Esophagus muscularis mucosa (tissue), 4 donors: ENCODE results near the gene RAB11FIP4. TPM values are rescaled to one million over a fixed set of nuclear protein-coding genes. Genes with fewer than 3 reads are reported as not detected.

Experiments used
- DNase-seq: peaks from one replicate; pipeline ENCODE4 v3.0.0-alpha.2; 2017; ENCODE audit errors: extremely low spot score
- H3K27ac ChIP-seq, 4 donors: fragments of 200-600 bp; sonication (generic); replicated peaks in 1 of 4; 1 replicate in 3 of 4; 2 replicates in 1 of 4; pipeline ENCODE4 v1.5.1; 2016 to 2019; ENCODE audit warnings: mild to moderate bottlenecking in 1 of 4
- H3K27me3 ChIP-seq, 4 donors: fragments of 200-600 bp; sonication (generic); one replicate each; pipeline versions ENCODE4 v1.5.1 to v1.6.0; 2016 to 2019
- H3K36me3 ChIP-seq, 4 donors: fragments of 200-600 bp; sonication (generic); one replicate each; pipeline ENCODE4 v1.5.1; 2016 to 2019
- H3K4me1 ChIP-seq, 4 donors: fragments of 200-600 bp; sonication (generic); one replicate each; pipeline ENCODE4 v1.5.1; 2016 to 2019
- H3K4me3 ChIP-seq, 4 donors: fragments of 200-600 bp; sonication (generic); 1 replicate in 2 of 4; 2 replicates in 2 of 4; pipeline ENCODE4 v1.5.1; 2016 to 2019; ENCODE audit warnings: mild to moderate bottlenecking in 4 of 4, moderate library complexity in 1 of 4
- H3K9me3 ChIP-seq, 4 donors: fragments of 200-600 bp; sonication (generic); 1 replicate in 3 of 4; 2 replicates in 1 of 4; pipeline ENCODE4 v1.5.1; 2016 to 2019
- CTCF ChIP-seq, 3 experiments: fragments of 200-600 bp in 2 of 3; fragments of 450-650 bp in 1 of 3; sonication (generic) in 2 of 3; IDR thresholded peaks; one replicate each; pipeline ENCODE4 v1.5.1; 2017 to 2019; ENCODE audit warnings: antibody characterized with exemption in 3 of 3, mild to moderate bottlenecking in 2 of 3, moderate library complexity in 1 of 3
- EP300 ChIP-seq: sonication (generic); formaldehyde crosslinking; IDR thresholded peaks from one replicate; pipeline ENCODE4 v1.6.1; 2017; ENCODE audit warnings: antibody characterized with exemption
- POLR2A ChIP-seq: fragments of 450-650 bp; IDR thresholded peaks from one replicate; pipeline ENCODE4 v1.6.1; 2017; ENCODE audit warnings: antibody characterized with exemption, moderate library complexity, mild to moderate bottlenecking, low read depth
- POLR2AphosphoS5 ChIP-seq, 2 donors: sonication (generic); formaldehyde crosslinking; IDR thresholded peaks; one replicate each; pipeline ENCODE4 v1.6.1; 2017; ENCODE audit warnings: antibody characterized with exemption in 2 of 2
- WGBS: methylation state at CpG from one replicate; pipeline ENCODE4 v1.1.5; 2018; 5-methylcytosine and 5-hydroxymethylcytosine counted together
- intact Hi-C: fragments of 100-400 bp; cut with DNase I; formaldehyde crosslinking; loops from one replicate; pipeline ENCODE4 v1.15.1; 2023
- total RNA-seq, 4 donors: library from RNA; depleted of rRNA; stranded (reverse); fragments of >200 nt; gene quantifications; one replicate each; pipeline versions ENCODE4 v1.1.0 to v1.2.1, GENCODE V29; 2016

Gene RAB11FIP4
- total RNA-seq, 4 donors from 2014 or later, result 0.75 to 2.3 (median 1.7) TPM

- Histone ChIP-seq H3K4me3 (peak overlapping the region in 3 of 4 donors; percentile 7 to 38 (median 10)), H3K9me3 (no peaks in the 10 kb centered on the region), H3K27me3 (no peaks in the 10 kb centered on the region), H3K27ac (peak overlapping the region; percentile 79 to 87 (median 83)), H3K4me1 (peaks cover 73 to 96% (median 88%) of the 10 kb centered on the region in 4 donors), H3K36me3 (peaks cover 0 to 5% (median 2%) of the 10 kb centered on the region in 4 donors)
- peak; percentile 58 to 80 for TF ChIP-seq POLR2AphosphoS5 (IDR thresholded peaks at IDR 0.05)
- no peak for TF ChIP-seq CTCF (IDR thresholded peaks at IDR 0.05)
- peak; percentile 30 for TF ChIP-seq EP300
- no peak for TF ChIP-seq POLR2A
- 32% methylated on average over 12 of the region's 14 CpGs for WGBS
- peak; percentile 96 for DNase-seq
- intact Hi-C loops, result loop anchor here (5.0 kb wide), 1 partner anchor 126 kb away; no protein-coding TSS in a partner anchor
Measured at GRCh38 chr17:31570951-31571892, 179.7 kb downstream of the RAB11FIP4 start.

- Histone ChIP-seq H3K4me3 (no peak overlapping the region), H3K27ac (peak overlapping the region; percentile 79 to 87 (median 83)), H3K9me3 (no peaks in the 10 kb centered on the region), H3K4me1 (peaks cover 61 to 85% (median 77%) of the 10 kb centered on the region in 4 donors), H3K27me3 (no peaks in the 10 kb centered on the region), H3K36me3 (peaks cover 0 to 6% (median 2%) of the 10 kb centered on the region in 4 donors)
- intact Hi-C loops, result loop anchor here (5.0 kb wide), 1 partner anchor 125 kb away; no protein-coding TSS in a partner anchor
- TF ChIP-seq POLR2A (no peak), EP300 (no peak), CTCF (IDR thresholded peaks at IDR 0.05) (no peak)
- DNase-seq, result no peak
- WGBS, result 100% methylated on average over 1 of the region's 7 CpGs
Measured at GRCh38 chr17:31572341-31572740, 180.9 kb downstream of the RAB11FIP4 start.

- WGBS, result 91% methylated on average over 6 of the region's 6 CpGs
- Histone ChIP-seq H3K4me3 (no peak overlapping the region), H3K27me3 (no peaks in the 10 kb centered on the region), H3K36me3 (peaks cover 0 to 13% (median 8%) of the 10 kb centered on the region in 4 donors), H3K9me3 (no peaks in the 10 kb centered on the region), H3K27ac (peak overlapping the region; percentile 45 to 87 (median 80)), H3K4me1 (peaks cover 54 to 80% (median 70%) of the 10 kb centered on the region in 4 donors)
- no peak for DNase-seq
- intact Hi-C loops, result loop anchor here (5.0 kb wide), 1 partner anchor 124 kb away; no protein-coding TSS in a partner anchor
- TF ChIP-seq EP300, result no peak
- TF ChIP-seq POLR2AphosphoS5 (IDR thresholded peaks at IDR 0.05), result no peak
- TF ChIP-seq POLR2A, result no peak
- TF ChIP-seq CTCF (IDR thresholded peaks at IDR 0.05), result no peak
Measured at GRCh38 chr17:31573047-31573446, 181.6 kb downstream of the RAB11FIP4 start.

- Histone ChIP-seq H3K4me3 (no peak overlapping the region), H3K36me3 (peaks cover 0 to 17% (median 10%) of the 10 kb centered on the region in 4 donors), H3K9me3 (no peaks in the 10 kb centered on the region), H3K27ac (peak overlapping the region; percentile 45 to 87 (median 80)), H3K4me1 (peaks cover 48 to 78% (median 66%) of the 10 kb centered on the region in 4 donors), H3K27me3 (no peaks in the 10 kb centered on the region)
- no peak for DNase-seq
- TF ChIP-seq POLR2A, result no peak
- intact Hi-C loops, result loop anchor here (5.0 kb wide), 1 partner anchor 123 kb away; no protein-coding TSS in a partner anchor
- 82% methylated on average over 4 of the region's 6 CpGs for WGBS
Measured at GRCh38 chr17:31573861-31574260, 182.4 kb downstream of the RAB11FIP4 start.

- Histone ChIP-seq H3K36me3 (peaks cover 0 to 17% (median 10%) of the 10 kb centered on the region in 4 donors), H3K4me1 (peaks cover 52 to 78% (median 66%) of the 10 kb centered on the region in 4 donors), H3K9me3 (no peaks in the 10 kb centered on the region), H3K4me3 (no peak overlapping the region), H3K27me3 (no peaks in the 10 kb centered on the region), H3K27ac (peak overlapping the region in 3 of 4 donors; percentile 27 to 87 (median 45))
- intact Hi-C loops, result loop anchor here (5.0 kb wide), 1 partner anchor 123 kb away; no protein-coding TSS in a partner anchor
- DNase-seq, result no peak
- no peak for TF ChIP-seq CTCF (IDR thresholded peaks at IDR 0.05)
- no peak for TF ChIP-seq POLR2A
- no peak for TF ChIP-seq EP300
- no peak for TF ChIP-seq POLR2AphosphoS5 (IDR thresholded peaks at IDR 0.05)
- whole genome bisulfite sequencing, result 94% methylated on average over 10 of the region's 10 CpGs
Measured at GRCh38 chr17:31574458-31574857, 183.0 kb downstream of the RAB11FIP4 start.
